ENCODE measurements around the gene FARS2. TPM values are rescaled to one million over a fixed set of nuclear protein-coding genes. Genes with fewer than 3 reads are reported as not detected.
A peak's percentile ranks its signal among the peaks of the same experiment; 100 is the strongest.

The FARS2 gene
- total RNA-seq, 1 experiment from 2014 or later, result 20.0 TPM

- no peak for DNase-seq (ENCODE audit: low spot score)
Observed at GRCh38 chr6:5378331-5378730, 117.0 kb downstream of the FARS2 start.

- DNase-seq (ENCODE audit: low spot score), result peak; percentile 43
Observed at GRCh38 chr6:5379647-5380242, 118.4 kb downstream of the FARS2 start.

GRCh38 chr6:5383856-5384255, 122.5 kb downstream of the FARS2 start:
- no peak for DNase-seq (ENCODE audit: low spot score)

- DNase-seq (ENCODE audit: low spot score), result no peak
Observed at GRCh38 chr6:5384276-5384675, 123.0 kb downstream of the FARS2 start.

- DNase-seq (ENCODE audit: low spot score), result no peak
Observed at GRCh38 chr6:5388326-5388725, 127.0 kb downstream of the FARS2 start.

GRCh38 chr6:5389086-5389745, 127.9 kb downstream of the FARS2 start:
- no peak for DNase-seq (ENCODE audit: low spot score)

GRCh38 chr6:5390177-5390576, 128.9 kb downstream of the FARS2 start:
- DNase-seq (ENCODE audit: low spot score), result no peak

GRCh38 chr6:5394280-5394679, 133.0 kb downstream of the FARS2 start:
- DNase-seq (ENCODE audit: low spot score), result no peak

- no peak for DNase-seq (ENCODE audit: low spot score)
Observed at GRCh38 chr6:5395719-5396118, 134.4 kb downstream of the FARS2 start.

- DNase-seq (ENCODE audit: low spot score), result peak; percentile 53
Observed at GRCh38 chr6:5398530-5398929, 137.2 kb downstream of the FARS2 start.

GRCh38 chr6:5399391-5399790, 138.1 kb downstream of the FARS2 start:
- DNase-seq (ENCODE audit: low spot score), result no peak

- peak; percentile 29 for DNase-seq (ENCODE audit: low spot score)
Observed at GRCh38 chr6:5401845-5402738, 140.8 kb downstream of the FARS2 start.

- no peak for DNase-seq (ENCODE audit: low spot score)
Observed at GRCh38 chr6:5403076-5403475, 141.8 kb downstream of the FARS2 start.

- DNase-seq (ENCODE audit: low spot score), result no peak
Observed at GRCh38 chr6:5403609-5404008, 142.3 kb downstream of the FARS2 start.

GRCh38 chr6:5405976-5406375, 144.7 kb downstream of the FARS2 start:
- no peak for DNase-seq (ENCODE audit: low spot score)

GRCh38 chr6:5411414-5411813, 150.1 kb downstream of the FARS2 start:
- no peak for DNase-seq (ENCODE audit: low spot score)

- no peak for DNase-seq (ENCODE audit: low spot score)
Observed at GRCh38 chr6:5412017-5412416, 150.7 kb downstream of the FARS2 start.

- no peak for DNase-seq (ENCODE audit: low spot score)
Observed at GRCh38 chr6:5412663-5413062, 151.3 kb downstream of the FARS2 start.

- no peak for DNase-seq (ENCODE audit: low spot score)
Observed at GRCh38 chr6:5416250-5416649, 154.9 kb downstream of the FARS2 start.

- DNase-seq (ENCODE audit: low spot score), result peak; percentile 41
Observed at GRCh38 chr6:5422321-5422915, 161.1 kb downstream of the FARS2 start.

- no peak for DNase-seq (ENCODE audit: low spot score)
Observed at GRCh38 chr6:5423251-5423650, 161.9 kb downstream of the FARS2 start.

- DNase-seq (ENCODE audit: low spot score), result no peak
Observed at GRCh38 chr6:5424726-5425125, 163.4 kb downstream of the FARS2 start.

All from HT-29 (cell line).